Activated naive CD8-positive, alpha-beta T cell treated with anti-CD3 and anti-CD28 coated beads, Interleukin-2, amount 10 ng/mL, durations not matched to agents 7 days and 5 days (primary cell): ENCODE data around the gene ADAT1. TPM values are rescaled to one million over a fixed set of nuclear protein-coding genes. Genes with fewer than 3 reads are reported as not detected.
A peak's percentile ranks its signal among the peaks of the same experiment; 100 is the strongest.

Experiments
- ATAC-seq: fragments of 150-1000 bp; cut with Tn5 transposase; one replicate; pipeline ENCODE4 v1.10.0; 2021; ENCODE audit warnings: low read depth, moderate library complexity
- POLR2A ChIA-PET: fragments of 350-600 bp; sonication (Branson Sonifier 250); formaldehyde crosslinking; loops from one replicate; lab custom pipeline; 2021; ENCODE audit warnings: antibody characterized with exemption; lab: Charles Lee
- DNase-seq: peaks from one replicate; pipeline ENCODE4 v3.0.0; 2021
- H3K27ac Mint-ChIP-seq: one replicate; pipeline ENCODE4 v1.8.0; 2022; ENCODE audit warnings: mild to moderate bottlenecking, mixed read lengths
- H3K27me3 Mint-ChIP-seq: one replicate; pipeline ENCODE4 v1.8.0; 2022; ENCODE audit warnings: mild to moderate bottlenecking, moderate library complexity, mixed read lengths
- H3K36me3 Mint-ChIP-seq: one replicate; pipeline ENCODE4 v1.8.0; 2021; ENCODE audit warnings: mild to moderate bottlenecking, mixed read lengths
- H3K4me1 Mint-ChIP-seq: one replicate; pipeline ENCODE4 v1.8.0; 2021; ENCODE audit warnings: mixed read lengths
- H3K4me3 Mint-ChIP-seq: one replicate; pipeline ENCODE4 v1.8.0; 2022; ENCODE audit warnings: mild to moderate bottlenecking, moderate library complexity, mixed read lengths
- H3K9me3 Mint-ChIP-seq: one replicate; pipeline ENCODE4 v1.8.0; 2021; ENCODE audit warnings: mixed read lengths
- total RNA-seq, 2 experiments: library from RNA; stranded (reverse); gene quantifications; one replicate each; pipeline ENCODE4 v1.2.3, GENCODE V29; 2021

The ADAT1 gene
- total RNA-seq, 2 experiments from 2014 or later, result 66.1 to 72.1 TPM

- Mint-ChIP-seq H3K27ac (no peak overlapping the region), H3K9me3 (no peaks in the 10 kb centered on the region), H3K4me1 (peaks cover 5% of the 10 kb centered on the region), H3K36me3 (peaks cover 13% of the 10 kb centered on the region), H3K4me3 (no peak overlapping the region), H3K27me3 (no peaks in the 10 kb centered on the region)
- POLR2A ChIA-PET, result interaction anchor here (0.6 kb wide), 1 partner anchor 1707 kb away, joined by 3 read pairs; no protein-coding TSS in a partner anchor
- DNase-seq, result no peak
- ATAC-seq, result no peak
These were observed 43.7 kb downstream of the ADAT1 start for GRCh38 chr16:75579281-75579834.

GRCh38 chr16:75578725-75579124, 44.4 kb downstream of the ADAT1 start:
- peaks cover 13% of the 10 kb centered on the region for H3K36me3 Mint-ChIP-seq
- POLR2A ChIA-PET, result interaction anchor here (0.6 kb wide), 1 partner anchor 1706 kb away, joined by 3 read pairs; no protein-coding TSS in a partner anchor
- DNase-seq (no peak), ATAC-seq (no peak)
- no peaks in the 10 kb centered on the region for H3K9me3 Mint-ChIP-seq
- peaks cover 5% of the 10 kb centered on the region for H3K4me1 Mint-ChIP-seq
- no peak overlapping the region for H3K4me3 Mint-ChIP-seq
- no peaks in the 10 kb centered on the region for H3K27me3 Mint-ChIP-seq
- no peak overlapping the region for H3K27ac Mint-ChIP-seq

DNA sequence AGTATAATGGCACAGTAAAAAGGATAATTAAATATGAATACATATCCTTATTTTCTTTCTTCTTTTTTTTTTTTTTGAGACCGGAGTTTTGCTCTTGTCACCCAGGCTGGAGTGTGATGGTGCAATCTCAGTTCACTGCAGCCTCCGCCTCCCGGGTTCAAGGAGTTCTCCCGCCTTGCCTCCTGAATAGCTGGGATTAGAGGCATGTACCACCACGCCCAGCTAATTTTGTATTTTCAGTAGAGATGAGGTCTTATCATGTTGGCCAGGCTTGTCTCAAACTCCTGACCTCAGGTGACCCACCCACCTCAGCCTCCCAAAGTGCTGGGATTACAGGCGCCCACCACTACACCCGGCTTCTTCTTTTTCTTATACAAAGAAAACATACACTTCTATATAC, 44.9 kb downstream of the ADAT1 start:
- H3K4me1 Mint-ChIP-seq, result peaks cover 5% of the 10 kb centered on the region
- no peak overlapping the region for H3K4me3 Mint-ChIP-seq
- no peak overlapping the region for H3K27ac Mint-ChIP-seq
- H3K27me3 Mint-ChIP-seq, result no peaks in the 10 kb centered on the region
- DNase-seq (no peak), ATAC-seq (no peak)
- no peaks in the 10 kb centered on the region for H3K9me3 Mint-ChIP-seq
- H3K36me3 Mint-ChIP-seq, result peaks cover 13% of the 10 kb centered on the region
- POLR2A ChIA-PET, result no interaction called here

- no peak overlapping the region for H3K27ac Mint-ChIP-seq
- H3K27me3 Mint-ChIP-seq, result no peaks in the 10 kb centered on the region
- no peak overlapping the region for H3K4me3 Mint-ChIP-seq
- no peaks in the 10 kb centered on the region for H3K9me3 Mint-ChIP-seq
- POLR2A ChIA-PET, result interaction anchor here (1.2 to 1.4 kb wide), 3 partner anchors 10 to 34 kb away, joined by 3 to 5 read pairs (median 3); partner anchors contain the start of gene GABARAPL2
- peaks cover 5% of the 10 kb centered on the region for H3K4me1 Mint-ChIP-seq
- ATAC-seq (no peak), DNase-seq (no peak)
- peaks cover 13% of the 10 kb centered on the region for H3K36me3 Mint-ChIP-seq
These were observed 46.7 kb downstream of the ADAT1 start for GRCh38 chr16:75576384-75576811.

DNA sequence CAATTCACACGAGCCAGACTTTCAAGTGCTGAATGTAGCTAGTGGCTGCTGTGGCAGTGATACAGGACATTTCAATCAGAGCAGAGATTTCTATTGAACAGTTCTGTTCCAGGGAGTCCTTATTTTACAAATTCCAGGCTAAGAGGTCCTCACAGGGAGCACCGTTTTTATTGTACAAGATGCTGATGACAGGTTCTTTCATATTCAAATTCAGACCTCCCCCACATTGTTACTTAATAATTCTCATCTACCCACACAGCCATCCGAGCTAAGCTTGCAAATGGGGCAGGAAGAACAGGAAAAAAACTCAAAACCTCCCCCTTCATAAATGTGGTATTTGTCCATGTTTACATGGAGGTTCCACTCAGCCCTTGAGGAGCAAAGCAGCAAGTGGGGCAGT, 47.1 kb downstream of the ADAT1 start:
- Mint-ChIP-seq H3K36me3 (peaks cover 16% of the 10 kb centered on the region), H3K9me3 (no peaks in the 10 kb centered on the region), H3K4me1 (peaks cover 5% of the 10 kb centered on the region), H3K27me3 (no peaks in the 10 kb centered on the region), H3K27ac (no peak overlapping the region), H3K4me3 (no peak overlapping the region)
- DNase-seq (no peak), ATAC-seq (no peak)
- POLR2A ChIA-PET, result interaction anchor here (1.2 to 1.4 kb wide), 4 partner anchors 8 to 34 kb away, joined by 3 to 5 read pairs (median 3); partner anchors contain the start of gene GABARAPL2

DNA sequence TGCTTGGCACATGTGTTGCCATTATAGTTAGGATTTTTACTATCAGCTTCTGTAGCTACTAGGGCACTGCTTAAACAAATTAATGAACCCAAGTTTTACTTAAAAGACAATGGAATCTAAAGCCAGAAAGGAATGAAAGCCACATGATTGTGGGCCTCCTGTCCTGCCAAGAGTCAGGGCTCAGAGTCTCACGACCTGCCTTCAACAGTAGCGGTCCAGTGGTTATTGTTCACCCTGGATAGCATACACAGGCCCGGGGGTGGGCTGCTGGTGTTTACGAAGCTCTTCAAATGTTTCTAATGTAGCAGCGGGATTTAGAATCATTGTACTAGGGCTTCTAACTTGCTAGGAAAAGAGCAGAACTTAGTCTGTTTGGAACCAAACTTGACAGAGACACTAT, 49.1 kb downstream of the ADAT1 start:
- DNase-seq (no peak), ATAC-seq (no peak)
- POLR2A ChIA-PET, result no interaction called here
- no peaks in the 10 kb centered on the region for H3K9me3 Mint-ChIP-seq
- no peaks in the 10 kb centered on the region for H3K27me3 Mint-ChIP-seq
- peaks cover 14% of the 10 kb centered on the region for H3K36me3 Mint-ChIP-seq
- H3K4me1 Mint-ChIP-seq, result peaks cover 7% of the 10 kb centered on the region
- no peak overlapping the region for H3K27ac Mint-ChIP-seq
- no peak overlapping the region for H3K4me3 Mint-ChIP-seq

DNA sequence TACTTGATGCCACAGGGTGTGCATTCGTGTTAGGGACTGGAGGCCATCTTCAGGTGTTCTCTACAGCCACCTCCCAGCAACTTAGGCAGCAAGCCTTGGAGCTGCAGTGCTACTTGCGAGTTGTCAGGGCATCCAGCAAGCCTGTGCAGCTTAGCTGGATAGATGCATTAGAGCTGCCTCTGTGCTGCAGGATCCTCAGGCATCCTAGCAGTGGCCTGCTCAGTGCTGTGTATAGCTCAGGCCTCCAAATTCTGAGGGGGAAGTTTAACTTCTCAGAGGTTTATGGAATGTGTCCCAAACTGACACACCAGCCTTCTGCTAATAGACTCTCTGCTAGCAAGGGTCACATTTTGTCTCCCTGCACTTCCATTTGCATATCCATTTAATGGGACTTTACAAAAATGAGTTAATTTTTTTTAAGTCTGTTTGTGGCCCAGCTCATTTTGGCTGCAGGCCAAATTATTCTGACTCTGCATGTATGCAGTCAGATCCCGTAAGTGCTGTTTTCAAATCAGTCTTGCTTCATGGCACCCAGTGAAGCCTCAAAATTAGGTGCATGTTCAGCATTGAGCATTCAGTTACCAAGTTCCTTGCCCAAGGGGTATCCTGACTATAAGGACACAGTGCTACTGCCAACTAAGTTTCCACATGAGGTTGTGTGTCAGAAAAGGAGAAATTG, 50.1 kb downstream of the ADAT1 start:
- no peak overlapping the region for H3K27ac Mint-ChIP-seq
- POLR2A ChIA-PET, result no interaction called here
- no peaks in the 10 kb centered on the region for H3K27me3 Mint-ChIP-seq
- ATAC-seq, result no peak
- H3K4me1 Mint-ChIP-seq, result peaks cover 5% of the 10 kb centered on the region
- H3K4me3 Mint-ChIP-seq, result no peak overlapping the region
- peaks cover 7% of the 10 kb centered on the region for H3K36me3 Mint-ChIP-seq
- DNase-seq, result no peak
- no peaks in the 10 kb centered on the region for H3K9me3 Mint-ChIP-seq

- Mint-ChIP-seq H3K27ac (no peak overlapping the region), H3K9me3 (no peaks in the 10 kb centered on the region), H3K4me3 (no peak overlapping the region), H3K36me3 (peaks cover 5% of the 10 kb centered on the region), H3K27me3 (no peaks in the 10 kb centered on the region), H3K4me1 (peaks cover 10% of the 10 kb centered on the region)
- POLR2A ChIA-PET, result no interaction called here
- no peak for ATAC-seq
- no peak for DNase-seq
These were observed 52.5 kb downstream of the ADAT1 start for GRCh38 chr16:75570396-75571065.

GRCh38 chr16:75567911-75568310, 55.2 kb downstream of the ADAT1 start:
- H3K9me3 Mint-ChIP-seq, result no peaks in the 10 kb centered on the region
- H3K4me3 Mint-ChIP-seq, result peak overlapping the region; percentile 93
- peaks cover 5% of the 10 kb centered on the region for H3K36me3 Mint-ChIP-seq
- peaks cover 18% of the 10 kb centered on the region for H3K4me1 Mint-ChIP-seq
- DNase-seq, result no peak
- ATAC-seq, result no peak
- no peak overlapping the region for H3K27ac Mint-ChIP-seq
- H3K27me3 Mint-ChIP-seq, result peaks cover 10% of the 10 kb centered on the region
- POLR2A ChIA-PET, result interaction anchor here (0.8 to 4.7 kb wide), 2 partner anchors 18 to 55 kb away, joined by 3 to 22 read pairs; partner anchors contain the start of gene ADAT1

- Mint-ChIP-seq H3K4me1 (peaks cover 18% of the 10 kb centered on the region), H3K9me3 (no peaks in the 10 kb centered on the region), H3K36me3 (peaks cover 5% of the 10 kb centered on the region), H3K27me3 (peaks cover 18% of the 10 kb centered on the region), H3K27ac (peak overlapping the region; percentile 77), H3K4me3 (peak overlapping the region; percentile 93)
- ATAC-seq (peak; percentile 3), DNase-seq (no peak)
- POLR2A ChIA-PET, result interaction anchor here (0.8 to 4.7 kb wide), 7 partner anchors 9 to 82 kb away, joined by 3 to 32 read pairs (median 5); partner anchors contain the start of genes ADAT1, KARS1, TERF2IP and TMEM231
These were observed 56.3 kb downstream of the ADAT1 start for GRCh38 chr16:75566758-75567255.

DNA sequence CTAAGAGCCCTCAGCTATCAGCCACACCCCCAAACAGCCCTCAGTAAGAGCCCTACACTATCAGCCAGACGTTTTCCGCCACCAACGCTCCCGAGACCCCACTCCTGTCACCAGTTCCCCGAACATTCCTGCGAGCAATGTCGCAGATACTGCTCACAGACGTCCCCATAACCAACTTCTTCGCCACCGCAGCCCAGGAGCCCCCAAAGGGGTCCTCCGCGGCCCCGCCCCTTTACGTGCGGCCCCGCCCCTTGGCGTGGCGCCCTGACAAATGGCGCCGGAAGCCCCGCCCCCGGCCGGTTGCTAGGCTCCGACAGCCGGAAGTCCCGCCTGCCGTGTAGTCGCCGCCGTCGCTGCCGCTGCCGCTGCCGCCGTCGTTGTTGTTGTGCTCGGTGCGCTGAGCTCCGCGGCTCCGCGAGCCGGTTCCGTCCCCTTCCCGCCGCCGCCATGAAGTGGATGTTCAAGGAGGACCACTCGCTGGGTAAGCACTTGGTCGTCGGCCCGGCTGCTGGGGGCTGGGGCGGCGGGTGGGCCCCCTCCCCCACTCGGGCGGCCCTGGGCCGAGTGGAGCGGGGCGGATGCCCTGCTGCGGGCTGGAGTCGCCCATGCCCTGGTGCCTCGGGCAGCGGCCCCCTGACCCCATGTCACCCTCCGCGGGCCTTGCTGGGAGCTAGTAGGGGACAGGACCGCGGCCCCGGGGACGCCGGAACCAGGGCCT, 56.9 kb downstream of the ADAT1 start, which contains the start of gene GABARAPL2:
Gene GABARAPL2 (plus strand): TSS at position 340 of the 718 bp plus-strand sequence. CDS start 108 bp downstream, at position 448.
- POLR2A ChIA-PET, result interaction anchor here (0.8 to 4.7 kb wide), 8 partner anchors 8 to 133 kb away, joined by 3 to 32 read pairs (median 6); partner anchors contain the start of genes ADAT1, CFDP1, KARS1 and TERF2IP
- DNase-seq, result peak; percentile 98
- H3K36me3 Mint-ChIP-seq, result peaks cover 3% of the 10 kb centered on the region
- peaks cover 19% of the 10 kb centered on the region for H3K27me3 Mint-ChIP-seq
- peak within 1 kb of the TSS; percentile 93 for H3K4me3 Mint-ChIP-seq
- no peaks in the 10 kb centered on the region for H3K9me3 Mint-ChIP-seq
- ATAC-seq, result peak; percentile 76
- H3K4me1 Mint-ChIP-seq, result peaks cover 18% of the 10 kb centered on the region
- H3K27ac Mint-ChIP-seq, result peak within 1 kb of the TSS; percentile 91

- Mint-ChIP-seq H3K4me1 (peaks cover 18% of the 10 kb centered on the region), H3K27me3 (peaks cover 22% of the 10 kb centered on the region), H3K27ac (peak overlapping the region; percentile 91), H3K4me3 (peak overlapping the region; percentile 93), H3K36me3 (peaks cover 2% of the 10 kb centered on the region), H3K9me3 (no peaks in the 10 kb centered on the region)
- ATAC-seq (no peak), DNase-seq (no peak)
- POLR2A ChIA-PET, result interaction anchor here (1.3 to 4.7 kb wide), 4 partner anchors 10 to 133 kb away, joined by 6 to 32 read pairs (median 20); partner anchors contain the start of genes ADAT1, CFDP1, KARS1 and TERF2IP
These were observed 57.4 kb downstream of the ADAT1 start for GRCh38 chr16:75565640-75566039.
